ENCODE measurements around the gene OCA2. TPM values are rescaled to one million over a fixed set of nuclear protein-coding genes. Genes with fewer than 3 reads are reported as not detected.

OCA2 gene
- total RNA-seq, 1 experiment from 2014 or later, result 0.31 TPM

- no peak overlapping the region for H3T11ph ChIP-seq (ENCODE audit: low read length)
- H3K56ac ChIP-seq (ENCODE audit: insufficient read length, low read depth, low read length), result no peak overlapping the region
- no CpG with 5 or more reads among the region's 1 CpG for WGBS (ENCODE audit: extremely low coverage, insufficient read length, low lambda C conversion rate)
- no peak overlapping the region for H3K18ac ChIP-seq (ENCODE audit: insufficient read length, low read depth, low read length)
- peaks cover 4% of the 10 kb centered on the region in 2 experiments; a peak in 2 of 4 replicates for H3K4me1 Mint-ChIP-seq
- no peaks in the 10 kb centered on the region for H3K23me2 ChIP-seq (ENCODE audit: insufficient read length, low read depth, low read length, poor library complexity, severe bottlenecking)
- no peak overlapping the region for H2BK15ac ChIP-seq (ENCODE audit: low read depth, low read length)
- H2BK12ac ChIP-seq (ENCODE audit: insufficient read length, low read depth, low read length), result no peak overlapping the region
- H3K36me3 Mint-ChIP-seq (ENCODE audit: insufficient read depth in 1 of 3, low read depth in 3 of 3), result no peaks in the 10 kb centered on the region; a peak in 2 of 7 replicates
- no peaks in the 10 kb centered on the region for H4K20me1 ChIP-seq (ENCODE audit: control insufficient read depth, insufficient read depth, insufficient read length)
- H3K14ac ChIP-seq (ENCODE audit: insufficient read depth, low read length), result no peak overlapping the region
- no peaks in the 10 kb centered on the region for H3K9me3 ChIP-seq (ENCODE audit: control insufficient read depth, low read depth, low read length)
- no peaks in the 10 kb centered on the region for H3K9me3 Mint-ChIP-seq
- no peaks in the 10 kb centered on the region for H3K79me1 ChIP-seq (ENCODE audit: insufficient read depth, low read depth, low read length, poor library complexity, severe bottlenecking)
- no peaks in the 10 kb centered on the region for H3K4me1 ChIP-seq (ENCODE audit: insufficient read depth, low read length)
- no peaks in the 10 kb centered on the region for H3K27me3 ChIP-seq (ENCODE audit: insufficient read depth, low read length)
- no peaks in the 10 kb centered on the region for H3K79me2 ChIP-seq (ENCODE audit: insufficient read depth, low read length)
- H4K8ac ChIP-seq (replicated peaks; ENCODE audit: insufficient read length, low read depth, low read length), result no peak overlapping the region
- no peak overlapping the region for H2AK5ac ChIP-seq (ENCODE audit: insufficient read length, low read length)
- no peak overlapping the region for H3K4me2 ChIP-seq (ENCODE audit: insufficient read depth, insufficient read length, low read length)
- no peak overlapping the region for H4K91ac ChIP-seq (ENCODE audit: insufficient read length, low read depth, low read length)
- H3K27ac Mint-ChIP-seq, result no peak overlapping the region
- TF ChIP-seq CTCF (conservative IDR thresholded peaks at IDR 0.05), result no peak
- H3K4me3 Mint-ChIP-seq, result no peak overlapping the region
- no peak overlapping the region for H4K5ac ChIP-seq (ENCODE audit: insufficient read length, low read depth, low read length)
- H3K27ac ChIP-seq (ENCODE audit: insufficient read length, low read depth, low read length), result no peak overlapping the region
- no peak overlapping the region for H3K23ac ChIP-seq (ENCODE audit: insufficient read length, low read depth, low read length)
- no peak overlapping the region for H2BK20ac ChIP-seq (ENCODE audit: low read depth, low read length, poor library complexity, severe bottlenecking)
- H3K9ac ChIP-seq (ENCODE audit: extremely low read depth, insufficient read length, low read length), result no peak overlapping the region
- no peaks in the 10 kb centered on the region; the same call in 1 of the 2 replicates for H3K27me3 Mint-ChIP-seq (ENCODE audit: low read depth)
- H2BK120ac ChIP-seq (ENCODE audit: low read depth, low read length, poor library complexity, severe bottlenecking), result no peak overlapping the region
- no peak for DNase-seq
- H2AFZ ChIP-seq (ENCODE audit: low read length), result no peak overlapping the region
- H3K4ac ChIP-seq (ENCODE audit: low read depth, low read length), result no peak overlapping the region
- no peak overlapping the region for H2BK5ac ChIP-seq (ENCODE audit: insufficient read length, low read length)
Measured at GRCh38 chr15:27757052-27757451, 342.1 kb downstream of the OCA2 start.

All from H9 (cell line).